Fibroblast of skin of left quadriceps (primary cell): ENCODE results near the gene KASH5.
"Not testable (repeated sequence)": the region's sequence is repeated elsewhere in the genome, so short reads cannot be mapped to it uniquely, and the experiment has no call there.

Source experiments
- DNase-seq, 2 experiments: peaks; one replicate each; pipeline ENCODE4 v3.0.0-alpha.2; 2013; ENCODE audit warnings: low read depth in 2 of 2

KASH5 gene

DNA sequence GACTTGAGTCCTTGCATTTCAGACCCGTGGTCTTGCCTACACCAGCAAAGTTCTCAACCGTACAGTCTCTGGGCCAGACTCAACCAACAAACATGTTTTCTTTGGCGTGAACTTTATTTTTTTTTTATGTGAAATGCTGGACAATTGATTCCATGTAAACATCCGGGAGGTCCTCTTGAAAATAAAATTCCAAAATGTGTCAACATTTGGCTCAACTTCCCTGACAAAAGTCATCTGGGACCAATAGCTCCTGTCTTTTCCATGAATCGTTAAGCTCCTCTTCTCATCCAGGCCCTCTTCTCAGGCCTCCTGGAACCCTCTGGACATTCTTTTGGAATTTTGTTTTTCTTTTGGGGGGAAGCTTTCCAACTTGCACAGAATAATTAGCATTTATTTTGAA is 67.7 kb downstream of the KASH5 start:
- DNase-seq = no peak

DNA sequence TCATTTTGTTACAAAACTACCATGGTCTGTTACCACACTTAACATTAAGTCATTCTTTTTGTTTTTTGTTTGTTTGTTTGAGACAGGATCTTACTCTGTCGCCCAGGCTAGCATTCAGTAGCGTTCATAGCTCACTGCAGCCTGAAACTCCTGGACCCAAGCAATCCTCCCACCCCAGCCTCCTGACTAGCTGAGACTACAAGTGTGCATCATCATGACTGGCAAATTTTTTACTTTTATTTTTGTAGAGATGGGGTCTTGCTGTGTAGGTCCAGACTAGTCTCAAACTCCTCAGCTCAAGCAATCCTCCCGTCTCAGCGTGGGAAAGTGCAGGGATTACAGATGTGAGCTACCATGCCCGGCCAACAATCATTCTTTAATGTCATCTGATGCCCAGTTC is 68.3 kb downstream of the KASH5 start:
- no peak for DNase-seq

DNA sequence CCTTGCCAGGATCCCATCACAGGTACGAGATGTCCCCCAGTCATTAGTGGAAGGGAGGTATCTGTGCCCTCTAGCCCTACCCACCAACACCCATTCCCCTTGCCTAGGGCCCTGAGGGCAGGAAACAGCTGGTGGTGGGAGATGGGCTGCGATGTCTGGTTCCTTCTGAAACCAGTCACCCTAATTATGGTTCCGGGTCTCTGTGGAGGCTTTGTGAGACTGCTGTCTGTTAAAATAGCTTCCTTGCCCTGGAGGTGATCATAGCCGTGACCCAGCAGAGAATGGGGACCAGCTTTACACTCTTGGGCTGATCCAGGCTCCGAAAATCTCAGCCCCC is 70.5 kb downstream of the KASH5 start:
- DNase-seq = no peak

DNA sequence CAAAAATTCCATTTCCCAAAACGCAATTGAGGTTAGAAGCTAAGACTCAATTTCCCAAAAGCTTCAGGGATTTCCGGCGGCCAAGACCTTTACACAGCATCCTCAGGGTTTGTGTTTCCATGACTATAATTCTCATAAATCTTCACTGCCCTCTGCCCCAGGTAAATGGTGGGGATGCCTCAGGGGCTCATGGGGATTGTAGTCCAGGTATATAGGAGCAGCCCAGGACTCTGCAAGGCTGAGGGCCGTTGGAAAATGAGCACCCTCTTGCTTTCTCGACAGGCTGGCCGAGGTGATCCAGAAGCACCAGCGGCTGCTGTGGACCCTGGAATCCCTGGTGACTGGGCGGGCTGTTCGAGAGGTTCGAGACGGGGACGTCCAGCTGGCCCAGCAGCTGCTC is 71.3 kb downstream of the KASH5 start:
- no peak for DNase-seq

DNA sequence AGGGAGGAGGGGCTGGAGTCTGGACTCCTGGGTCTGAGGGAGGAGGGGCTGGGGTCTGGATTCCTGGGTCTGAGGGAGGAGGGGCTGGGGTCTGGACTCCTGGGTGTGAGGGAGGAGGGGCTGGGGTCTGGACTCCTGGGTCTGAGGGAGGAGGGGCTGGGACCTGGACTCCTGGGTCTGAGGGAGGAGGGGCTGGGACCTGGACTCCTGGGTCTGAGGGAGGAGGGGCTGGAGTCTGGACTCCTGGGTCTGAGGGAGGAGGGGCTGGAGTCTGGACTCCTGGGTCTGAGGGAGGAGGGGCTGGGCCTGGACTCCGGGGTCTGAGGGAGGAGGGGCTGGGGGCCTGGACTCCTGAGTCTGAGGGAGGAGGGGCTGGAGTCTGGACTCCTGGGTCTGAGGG is 73.1 kb downstream of the KASH5 start:
- DNase-seq = not testable (repeated sequence)

DNA sequence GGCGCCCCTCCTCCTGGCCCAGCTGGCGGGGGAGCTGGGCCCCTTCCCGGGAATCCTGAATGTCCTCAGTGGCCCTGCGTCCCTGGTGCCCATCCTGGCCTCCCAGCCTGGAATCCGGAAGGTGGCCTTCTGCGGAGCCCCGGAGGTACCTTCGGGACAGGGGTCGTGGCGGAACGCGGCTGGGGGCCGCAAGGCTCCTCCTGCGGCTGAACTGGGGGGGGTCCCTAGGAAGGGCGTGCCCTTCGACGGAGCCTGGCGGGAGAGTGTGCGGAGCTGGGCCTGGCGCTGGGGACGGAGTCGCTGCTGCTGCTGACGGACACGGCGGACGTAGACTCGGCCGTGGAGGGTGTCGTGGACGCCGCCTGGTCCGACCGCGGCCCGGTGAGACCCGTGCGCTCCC is 73.6 kb downstream of the KASH5 start:
- no peak for DNase-seq

DNA sequence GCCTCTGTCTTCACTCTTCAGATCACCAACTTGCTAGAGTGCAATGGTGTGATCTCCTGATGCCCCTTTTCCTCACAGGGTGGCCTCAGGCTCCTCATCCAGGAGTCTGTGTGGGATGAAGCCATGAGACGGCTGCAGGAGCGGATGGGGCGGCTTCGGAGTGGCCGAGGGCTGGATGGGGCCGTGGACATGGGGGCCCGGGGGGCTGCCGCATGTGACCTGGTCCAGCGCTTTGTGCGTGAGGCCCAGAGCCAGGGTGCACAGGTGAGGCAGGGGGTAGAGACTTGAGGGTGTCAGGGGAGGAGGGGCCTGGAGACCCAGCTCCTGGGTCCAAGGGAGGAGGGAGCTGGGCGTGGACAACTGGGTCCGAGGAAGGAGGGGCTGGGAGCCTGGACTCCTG is 74.4 kb downstream of the KASH5 start:
- DNase-seq = no peak

DNA sequence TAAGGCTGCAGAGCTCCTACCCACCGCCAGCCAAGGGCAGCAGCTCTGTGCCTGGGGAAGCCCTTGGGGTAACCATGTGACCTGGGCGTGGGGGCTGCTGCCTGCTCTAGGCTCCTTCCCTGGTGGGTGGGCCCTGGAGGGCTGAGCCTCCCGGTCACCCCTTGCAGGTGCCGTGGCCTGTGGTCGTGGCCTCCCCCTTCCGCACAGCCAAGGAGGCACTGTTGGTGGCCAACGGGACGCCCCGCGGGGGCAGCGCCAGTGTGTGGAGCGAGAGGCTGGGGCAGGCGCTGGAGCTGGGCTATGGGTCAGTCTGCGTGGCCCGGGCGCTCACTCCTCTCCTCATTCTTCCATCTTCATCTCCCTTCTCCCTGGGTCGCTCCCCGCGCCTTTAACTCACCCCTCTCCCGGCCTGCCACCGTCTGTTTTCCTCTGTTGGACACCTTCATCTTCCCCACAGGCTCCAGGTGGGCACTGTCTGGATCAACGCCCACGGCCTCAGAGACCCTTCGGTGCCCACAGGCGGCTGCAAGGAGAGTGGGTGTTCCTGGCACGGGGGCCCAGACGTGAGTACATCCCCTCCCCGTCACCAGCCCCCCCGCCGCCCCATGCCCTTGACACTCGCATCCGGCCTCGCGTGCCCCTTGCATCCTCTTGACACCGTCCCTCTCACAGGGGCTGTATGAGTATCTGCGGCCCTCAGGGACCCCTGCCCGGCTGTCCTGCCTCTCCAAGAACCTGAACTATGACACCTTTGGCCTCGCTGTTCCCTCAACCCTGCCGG is 76.1 kb downstream of the KASH5 start:
- no peak for DNase-seq

DNA sequence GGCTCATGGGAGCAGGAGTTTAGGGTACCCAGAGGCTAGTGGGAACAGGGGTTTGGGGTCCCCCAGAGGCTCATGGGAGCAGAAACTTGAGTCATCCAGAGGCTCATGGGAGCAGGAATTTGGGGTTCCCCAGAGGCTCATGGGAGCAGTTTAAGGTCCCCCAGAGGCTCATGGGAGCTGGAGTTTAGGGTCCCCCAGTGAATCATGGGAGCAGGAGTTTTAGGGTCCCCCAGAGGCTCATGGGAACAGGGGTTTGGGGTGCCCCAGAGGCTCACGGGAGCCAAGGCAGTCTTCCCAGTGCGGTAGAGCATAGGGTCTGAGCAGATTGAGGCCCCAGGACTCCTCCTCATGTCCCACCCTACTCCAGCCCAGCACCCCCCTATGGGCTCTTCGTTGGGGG is 77.3 kb downstream of the KASH5 start:
- DNase-seq = no peak
